ENCODE results near the gene SEMA6B.

The SEMA6B gene

GRCh38 chr19:4582980-4583842, 23.7 kb upstream of the SEMA6B start:
- no peaks in the 10 kb centered on the region for H3K9me3 ChIP-seq (ENCODE audit: control insufficient read depth, insufficient read depth, low read length)

GRCh38 chr19:4581666-4582553, 22.4 kb upstream of the SEMA6B start:
- no peak overlapping the region; the same call in 1 of the 2 replicates for H3K9ac ChIP-seq (ENCODE audit: low read depth, low read length)
- H3K4me1 ChIP-seq (ENCODE audit: insufficient read depth, low read length): peaks cover 12% of the 10 kb centered on the region; the same call in 1 of the 2 replicates
- H3K36me3 ChIP-seq (ENCODE audit: insufficient read depth, low read length): no peaks in the 10 kb centered on the region
- H3K9me3 ChIP-seq (ENCODE audit: control insufficient read depth, insufficient read depth, low read length): no peaks in the 10 kb centered on the region

More at GRCh38 chr19:4582980-4583842, 23.7 kb upstream of the SEMA6B start:
- Histone ChIP-seq H3K36me3 (ENCODE audit: insufficient read depth, low read length) (no peaks in the 10 kb centered on the region), H3K9ac (ENCODE audit: low read depth, low read length) (no peak overlapping the region), H3K4me1 (ENCODE audit: insufficient read depth, low read length) (peaks cover 13% of the 10 kb centered on the region; the same call in 1 of the 2 replicates)

GRCh38 chr19:4580961-4581665, 21.6 kb upstream of the SEMA6B start:
- H3K9me3 ChIP-seq (ENCODE audit: control insufficient read depth, insufficient read depth, low read length): no peaks in the 10 kb centered on the region
- peak overlapping the region; percentile 73 for H3K9ac ChIP-seq (ENCODE audit: low read depth, low read length)
- no peaks in the 10 kb centered on the region for H3K36me3 ChIP-seq (ENCODE audit: insufficient read depth, low read length)
- peaks cover 5% of the 10 kb centered on the region; the same call in 1 of the 2 replicates for H3K4me1 ChIP-seq (ENCODE audit: insufficient read depth, low read length)

GRCh38 chr19:4580021-4580901, 20.8 kb upstream of the SEMA6B start:
- Histone ChIP-seq H3K36me3 (ENCODE audit: insufficient read depth, low read length) (no peaks in the 10 kb centered on the region), H3K9ac (ENCODE audit: low read depth, low read length) (peak overlapping the region; percentile 75), H3K9me3 (ENCODE audit: control insufficient read depth, insufficient read depth, low read length) (no peaks in the 10 kb centered on the region), H3K4me1 (ENCODE audit: insufficient read depth, low read length) (peaks cover 8% of the 10 kb centered on the region; the same call in 1 of the 2 replicates)

DNA sequence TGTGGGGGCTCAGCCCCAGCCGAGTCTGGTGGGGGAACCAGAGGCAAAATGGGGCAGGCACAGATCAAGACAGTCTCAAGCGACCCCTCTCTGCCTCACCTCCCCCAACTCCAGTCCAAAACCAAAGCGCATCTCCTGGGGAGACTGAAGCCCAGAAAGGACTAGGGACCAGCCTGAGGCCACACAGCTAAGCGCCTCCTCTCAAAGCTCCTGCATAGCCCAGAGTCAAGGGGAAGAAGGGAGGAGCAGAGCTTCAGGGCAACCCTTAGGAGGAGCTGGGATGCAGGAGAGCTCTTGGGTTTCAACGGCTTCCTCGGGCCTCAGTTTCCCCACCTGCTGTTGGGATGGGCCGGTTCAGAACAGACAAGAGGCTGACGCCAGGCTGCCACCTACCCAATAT, 19.9 kb upstream of the SEMA6B start:
- H3K36me3 ChIP-seq (ENCODE audit: insufficient read depth, low read length): no peaks in the 10 kb centered on the region
- H3K9me3 ChIP-seq (ENCODE audit: control insufficient read depth, insufficient read depth, low read length): no peaks in the 10 kb centered on the region
- no peak overlapping the region for H3K9ac ChIP-seq (ENCODE audit: low read depth, low read length)
- H3K4me1 ChIP-seq (ENCODE audit: insufficient read depth, low read length): peaks cover 9% of the 10 kb centered on the region; the same call in 1 of the 2 replicates

- Histone ChIP-seq H3K9me3 (ENCODE audit: control insufficient read depth, insufficient read depth, low read length) (no peaks in the 10 kb centered on the region), H3K36me3 (ENCODE audit: insufficient read depth, low read length) (no peaks in the 10 kb centered on the region), H3K4me1 (ENCODE audit: insufficient read depth, low read length) (peaks cover 13% of the 10 kb centered on the region; the same call in 1 of the 2 replicates), H3K9ac (ENCODE audit: low read depth, low read length) (no peak overlapping the region)
These were observed 19.2 kb upstream of the SEMA6B start for GRCh38 chr19:4578552-4579248.

DNA sequence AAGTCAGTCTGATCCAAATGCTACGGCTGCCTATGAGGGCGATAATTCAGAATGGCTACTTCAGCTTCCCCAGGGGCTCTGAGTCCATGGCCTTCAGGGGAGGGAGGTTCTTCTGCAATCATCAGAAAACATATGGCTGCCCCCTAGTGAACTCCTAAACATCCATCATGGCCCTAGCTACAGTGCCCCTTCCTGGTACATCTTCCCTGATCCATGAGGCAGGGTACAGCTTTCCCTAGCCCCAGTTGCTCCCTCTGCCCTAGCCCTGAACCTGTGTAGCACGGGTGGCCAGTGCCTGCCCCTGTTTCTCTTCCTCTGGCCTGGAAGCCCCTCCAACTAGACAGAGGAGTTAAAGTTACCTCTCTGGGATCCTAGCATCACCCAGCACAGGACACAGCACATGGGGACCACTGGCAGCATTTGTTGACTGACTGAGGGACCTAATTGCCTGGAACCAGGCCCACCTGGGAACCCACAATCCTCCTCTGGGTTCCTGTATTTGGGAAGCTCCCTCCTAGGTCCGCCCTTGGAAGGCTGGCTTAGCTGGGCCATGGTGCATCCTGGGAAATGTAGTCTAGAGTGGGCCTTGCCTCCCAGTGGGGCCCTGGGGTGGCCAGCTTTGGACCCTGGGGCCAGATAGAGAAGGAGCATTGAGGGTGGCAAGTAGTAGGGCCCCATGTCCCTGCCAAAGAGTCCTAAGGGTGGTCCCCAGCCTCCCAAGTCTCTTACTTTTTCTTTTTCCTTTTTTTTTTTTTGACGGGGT, 17.7 kb upstream of the SEMA6B start:
- H3K36me3 ChIP-seq (ENCODE audit: insufficient read depth, low read length): no peaks in the 10 kb centered on the region
- H3K9me3 ChIP-seq (ENCODE audit: control insufficient read depth, insufficient read depth, low read length): no peaks in the 10 kb centered on the region
- peaks cover 13% of the 10 kb centered on the region; the same call in 1 of the 2 replicates for H3K4me1 ChIP-seq (ENCODE audit: insufficient read depth, low read length)
- H3K9ac ChIP-seq (ENCODE audit: low read depth, low read length): no peak overlapping the region

DNA sequence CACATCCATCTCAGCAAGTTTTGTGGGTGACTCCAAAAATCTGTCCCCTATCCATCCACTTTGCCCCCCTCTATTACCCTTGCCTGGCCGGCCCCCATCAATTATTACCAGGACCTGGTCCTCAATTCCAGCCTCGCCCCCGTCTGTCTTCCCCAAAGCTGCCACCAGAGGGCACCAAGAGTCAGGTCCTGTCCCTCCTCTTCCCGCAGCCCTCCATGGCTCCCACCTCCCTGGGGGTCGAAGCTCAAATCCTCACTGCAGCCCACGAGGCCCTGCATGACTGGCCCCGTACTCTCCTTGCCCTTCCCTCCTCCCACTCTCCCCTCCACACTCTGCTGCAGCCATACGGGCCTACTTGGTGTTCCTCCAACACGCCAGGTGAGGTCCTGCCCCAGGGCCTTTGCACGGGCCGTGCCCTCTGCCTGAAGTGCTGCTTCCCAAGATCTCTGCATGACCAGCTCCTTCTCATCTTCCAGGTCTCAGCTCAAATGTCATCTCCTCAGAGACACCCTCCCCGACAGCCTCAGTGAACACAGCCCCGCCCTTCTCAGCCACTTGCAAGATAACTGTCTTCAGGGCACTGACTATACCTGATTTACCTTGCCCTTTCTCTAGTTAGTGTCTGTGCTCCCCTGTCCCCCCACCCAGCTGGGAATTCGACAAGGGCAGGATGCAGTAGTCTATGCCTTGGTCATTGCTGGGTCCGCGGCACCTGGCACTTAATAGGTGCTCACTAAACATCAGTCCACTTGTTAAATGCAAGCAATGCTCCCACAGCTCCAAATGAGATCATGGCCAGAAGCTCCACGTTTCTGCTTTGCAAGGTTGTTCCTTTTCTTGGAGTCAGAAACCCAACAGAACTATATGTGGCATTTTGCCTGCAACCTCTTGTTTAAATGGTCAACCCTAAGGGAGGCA, 16.8 kb upstream of the SEMA6B start:
- H3K9me3 ChIP-seq (ENCODE audit: control insufficient read depth, insufficient read depth, low read length): no peaks in the 10 kb centered on the region
- H3K36me3 ChIP-seq (ENCODE audit: insufficient read depth, low read length): no peaks in the 10 kb centered on the region
- peaks cover 10% of the 10 kb centered on the region; the same call in 1 of the 2 replicates for H3K4me1 ChIP-seq (ENCODE audit: insufficient read depth, low read length)
- no peak overlapping the region for H3K9ac ChIP-seq (ENCODE audit: low read depth, low read length)

GRCh38 chr19:4575267-4576015, 16.0 kb upstream of the SEMA6B start:
- no peaks in the 10 kb centered on the region for H3K36me3 ChIP-seq (ENCODE audit: insufficient read depth, low read length)
- H3K9ac ChIP-seq (ENCODE audit: low read depth, low read length): peak overlapping the region; percentile 43
- H3K4me1 ChIP-seq (ENCODE audit: insufficient read depth, low read length): peaks cover 10% of the 10 kb centered on the region; the same call in 1 of the 2 replicates
- no peaks in the 10 kb centered on the region for H3K9me3 ChIP-seq (ENCODE audit: control insufficient read depth, insufficient read depth, low read length)

GRCh38 chr19:4573682-4574081, 14.2 kb upstream of the SEMA6B start:
- Histone ChIP-seq H3K36me3 (ENCODE audit: insufficient read depth, low read length) (no peaks in the 10 kb centered on the region), H3K9me3 (ENCODE audit: control insufficient read depth, insufficient read depth, low read length) (no peaks in the 10 kb centered on the region), H3K9ac (ENCODE audit: low read depth, low read length) (no peak overlapping the region), H3K4me1 (ENCODE audit: insufficient read depth, low read length) (peaks cover 10% of the 10 kb centered on the region; the same call in 1 of the 2 replicates)

DNA sequence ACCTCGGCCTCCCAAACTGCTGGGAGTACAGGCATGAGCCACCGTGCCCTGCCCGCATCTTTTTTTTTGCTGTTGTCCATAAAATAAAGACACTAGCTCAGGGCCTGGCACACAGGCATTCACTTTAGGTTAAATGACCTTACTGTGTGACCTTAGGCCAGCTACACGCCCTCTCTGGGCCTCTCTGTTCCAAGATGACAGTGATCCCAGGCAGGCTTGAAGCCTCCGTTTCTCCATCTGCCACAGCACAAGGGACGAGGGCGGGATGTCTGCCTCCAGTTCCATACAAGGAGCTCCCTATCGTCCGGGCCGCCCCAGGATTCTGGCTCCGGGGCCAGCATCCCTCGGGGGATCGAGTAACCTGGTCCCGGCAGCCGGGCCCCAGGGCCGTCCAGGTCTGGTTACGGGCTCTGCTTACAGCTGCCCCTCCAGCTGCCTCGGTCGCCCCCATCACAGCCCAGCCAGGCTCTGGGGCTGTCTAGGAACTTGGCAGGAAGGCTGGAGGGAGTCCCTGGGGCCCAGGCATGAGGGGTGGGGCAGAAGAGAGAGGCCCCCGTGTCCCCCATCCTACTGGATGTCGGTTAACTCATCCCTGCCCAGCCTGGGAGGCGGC, 11.9 kb upstream of the SEMA6B start:
- no peaks in the 10 kb centered on the region for H3K9me3 ChIP-seq (ENCODE audit: control insufficient read depth, insufficient read depth, low read length)
- H3K9ac ChIP-seq (ENCODE audit: low read depth, low read length): no peak overlapping the region
- H3K4me1 ChIP-seq (ENCODE audit: insufficient read depth, low read length): peaks cover 10% of the 10 kb centered on the region; the same call in 1 of the 2 replicates
- H3K36me3 ChIP-seq (ENCODE audit: insufficient read depth, low read length): no peaks in the 10 kb centered on the region
